Activated CD4-positive, alpha-beta memory T cell treated with anti-CD3 and anti-CD28 coated beads, Interleukin-2, amount 10 ng/mL, durations not matched to agents 7 days and 5 days (primary cell): ENCODE results near the gene PTGDS. TPM values are rescaled to one million over a fixed set of nuclear protein-coding genes. Genes with fewer than 3 reads are reported as not detected.

Experiments used
- CTCF ChIA-PET: fragments of 350-600 bp; sonication (Branson Sonifier 250); formaldehyde crosslinking; loops from one replicate; lab custom pipeline; 2021; ENCODE audit warnings: antibody characterized with exemption, inconsistent platforms; lab: Charles Lee
- POLR2A ChIA-PET: fragments of 350-600 bp; sonication (Branson Sonifier 250); formaldehyde crosslinking; loops from one replicate; lab custom pipeline; 2021; ENCODE audit warnings: antibody characterized with exemption; lab: Charles Lee
- DNase-seq: peaks from one replicate; pipeline ENCODE4 v3.0.0-alpha.2; 2020
- H3K27ac Mint-ChIP-seq: one replicate; pipeline ENCODE4 v1.8.0; 2021; ENCODE audit warnings: mild to moderate bottlenecking, mixed read lengths
- H3K27me3 Mint-ChIP-seq: one replicate; pipeline ENCODE4 v1.8.0; 2021; ENCODE audit warnings: mixed read lengths
- H3K36me3 Mint-ChIP-seq: one replicate; pipeline ENCODE4 v1.8.0; 2021; ENCODE audit warnings: low read depth, mixed read lengths
- H3K4me1 Mint-ChIP-seq: one replicate; pipeline ENCODE4 v1.8.0; 2021; ENCODE audit warnings: mixed read lengths
- H3K4me3 Mint-ChIP-seq: one replicate; pipeline ENCODE4 v1.8.0; 2021; ENCODE audit warnings: mild to moderate bottlenecking, mixed read lengths
- H3K9me3 Mint-ChIP-seq: one replicate; pipeline ENCODE4 v1.8.0; 2021; ENCODE audit warnings: mixed read lengths
- total RNA-seq, 2 experiments: library from RNA; stranded (reverse); gene quantifications; one replicate each; pipeline ENCODE4 v1.2.3, GENCODE V29; 2021

The PTGDS gene
- total RNA-seq, 2 experiments from 2014 or later = 44.2 to 45.4 TPM

DNA sequence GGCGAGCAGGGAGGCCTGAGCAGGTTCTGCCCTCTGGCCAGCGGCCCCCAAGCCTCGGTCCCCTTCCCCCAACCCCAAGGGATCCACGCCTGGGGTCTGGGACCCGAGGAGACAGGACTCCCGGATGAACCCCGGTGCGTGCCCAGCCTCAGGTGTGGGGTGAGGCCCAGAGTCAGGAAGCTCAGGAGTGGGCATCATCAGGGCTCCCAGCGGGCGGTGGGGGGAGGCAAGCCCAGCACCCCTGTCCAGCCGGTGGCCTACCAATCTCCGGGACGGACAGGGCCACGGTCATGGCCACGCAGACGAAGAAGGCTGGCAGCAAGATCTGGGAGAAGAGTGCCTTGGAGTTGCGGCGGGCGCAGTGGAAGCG is 36.3 kb downstream of the PTGDS start:
- H3K27ac Mint-ChIP-seq = no peak overlapping the region
- no peak overlapping the region for H3K4me3 Mint-ChIP-seq
- H3K36me3 Mint-ChIP-seq = peaks cover 10% of the 10 kb centered on the region
- H3K9me3 Mint-ChIP-seq = no peaks in the 10 kb centered on the region
- ChIA-PET CTCF (no interaction called here), POLR2A (no interaction called here)
- DNase-seq = no peak
- no peaks in the 10 kb centered on the region for H3K27me3 Mint-ChIP-seq
- H3K4me1 Mint-ChIP-seq = no peaks in the 10 kb centered on the region

DNA sequence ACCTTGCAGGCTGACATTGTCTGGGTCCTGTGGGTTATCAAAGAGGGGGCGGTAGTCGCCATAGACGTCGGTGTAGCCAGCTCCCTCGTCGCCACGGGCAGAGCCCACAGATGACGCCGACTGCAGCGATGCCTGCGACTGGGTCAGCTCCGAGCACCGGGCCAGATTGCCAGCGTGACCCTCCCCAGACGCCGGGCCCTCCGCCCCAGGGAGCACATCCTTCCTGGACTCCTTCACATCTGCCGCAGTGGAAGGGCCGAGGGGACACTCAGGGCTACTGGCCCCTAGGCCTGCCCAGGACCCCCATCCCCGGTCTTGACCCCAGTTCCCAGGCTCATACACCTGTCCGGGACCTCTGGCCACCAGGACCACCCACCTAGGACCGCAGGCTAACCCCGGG is 36.9 kb downstream of the PTGDS start:
- H3K27me3 Mint-ChIP-seq = no peaks in the 10 kb centered on the region
- POLR2A ChIA-PET = no interaction called here
- no peak overlapping the region for H3K27ac Mint-ChIP-seq
- no peaks in the 10 kb centered on the region for H3K4me1 Mint-ChIP-seq
- peaks cover 10% of the 10 kb centered on the region for H3K36me3 Mint-ChIP-seq
- H3K9me3 Mint-ChIP-seq = no peaks in the 10 kb centered on the region
- no peak overlapping the region for H3K4me3 Mint-ChIP-seq
- DNase-seq = no peak
- CTCF ChIA-PET = no interaction called here

DNA sequence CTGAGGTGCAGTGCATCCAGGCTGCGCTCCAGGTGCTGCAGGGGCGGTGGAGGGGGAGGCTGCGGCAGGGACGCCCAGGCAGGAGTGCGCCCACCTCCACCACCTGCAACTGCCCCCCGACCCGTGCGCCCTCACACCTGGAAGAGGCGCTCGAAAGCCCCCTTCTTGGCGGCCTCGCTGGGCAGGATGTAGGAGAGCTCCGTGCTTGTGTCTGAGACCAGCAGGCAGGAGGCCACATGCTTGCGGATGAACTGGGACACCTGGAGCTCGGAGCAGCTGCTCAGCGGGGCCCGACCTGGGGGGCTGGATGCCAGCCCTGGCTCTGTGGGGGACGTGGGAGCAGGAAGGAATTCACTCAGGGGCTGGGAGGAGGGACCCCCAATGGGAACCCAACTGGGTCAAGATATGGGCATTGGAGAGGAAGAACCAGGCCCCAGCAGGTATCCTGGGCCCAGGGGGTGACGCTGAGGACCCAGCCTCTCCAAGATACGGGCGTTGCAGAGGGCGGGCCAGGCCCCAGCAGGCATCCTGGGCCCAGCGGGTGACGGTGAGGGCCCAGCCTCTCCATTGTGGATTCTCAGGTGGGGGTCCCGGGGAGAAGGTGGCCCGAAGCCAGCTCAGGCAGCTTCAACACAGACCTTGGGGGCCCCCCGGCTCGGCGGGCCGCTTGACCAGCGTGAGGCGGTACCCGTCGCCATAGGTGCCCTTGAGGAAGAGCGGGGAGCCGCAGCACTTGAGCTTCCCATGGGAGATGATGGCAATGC is 37.7 kb downstream of the PTGDS start:
- Mint-ChIP-seq H3K4me3 (no peak overlapping the region), H3K27me3 (no peaks in the 10 kb centered on the region), H3K36me3 (peaks cover 13% of the 10 kb centered on the region), H3K27ac (no peak overlapping the region), H3K4me1 (peaks cover 3% of the 10 kb centered on the region), H3K9me3 (no peaks in the 10 kb centered on the region)
- ChIA-PET CTCF (interaction anchor here (0.9 kb wide), 1 partner anchor 20 kb away, joined by 3 read pairs; no protein-coding TSS in a partner anchor), POLR2A (interaction anchor here (0.6 kb wide), 1 partner anchor 12 kb away, joined by 3 read pairs; no protein-coding TSS in a partner anchor)
- no peak for DNase-seq

DNA sequence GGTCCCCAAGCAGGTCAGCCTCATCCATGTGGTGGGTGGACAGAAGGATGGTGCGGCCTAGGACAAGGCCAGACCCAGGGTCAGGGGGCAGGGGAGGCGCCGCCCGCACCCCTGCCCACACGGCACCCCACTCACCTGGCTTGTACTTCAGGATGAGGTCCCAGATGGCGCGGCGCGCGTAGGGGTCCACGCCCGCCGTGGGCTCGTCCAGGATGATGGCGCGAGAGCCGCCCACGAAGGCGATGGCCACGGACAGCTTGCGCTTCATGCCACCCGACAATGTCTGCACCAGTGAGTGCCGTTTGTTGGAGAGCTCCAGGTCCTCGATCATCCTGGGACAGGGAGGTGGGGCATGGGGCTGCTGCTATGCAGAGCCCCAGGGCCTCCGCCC is 38.2 kb downstream of the PTGDS start:
- Mint-ChIP-seq H3K4me3 (no peak overlapping the region), H3K27ac (no peak overlapping the region), H3K36me3 (peaks cover 13% of the 10 kb centered on the region), H3K27me3 (no peaks in the 10 kb centered on the region), H3K4me1 (peaks cover 3% of the 10 kb centered on the region), H3K9me3 (no peaks in the 10 kb centered on the region)
- CTCF ChIA-PET = interaction anchor here (0.9 kb wide), 1 partner anchor 19 kb away, joined by 3 read pairs; no protein-coding TSS in a partner anchor
- no peak for DNase-seq
- POLR2A ChIA-PET = no interaction called here

DNA sequence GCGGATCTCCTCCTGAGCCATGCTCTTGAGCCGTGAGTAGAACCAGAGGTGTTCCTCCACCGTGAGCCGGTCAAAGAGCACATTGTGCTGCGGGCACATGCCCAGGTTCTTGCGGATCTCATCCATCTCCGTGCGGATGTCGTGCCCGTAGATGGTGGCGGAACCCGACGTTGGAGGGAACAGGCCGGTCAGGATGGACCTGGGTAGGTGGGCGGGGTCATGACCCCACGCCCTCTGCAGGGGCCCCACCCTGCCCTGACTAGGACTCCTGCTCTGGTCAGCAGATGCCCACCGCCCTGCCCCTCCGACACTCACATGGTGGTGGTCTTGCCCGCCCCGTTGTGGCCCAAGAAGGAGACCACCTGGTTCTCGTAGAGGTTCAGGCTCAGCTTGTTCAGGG is 38.7 kb downstream of the PTGDS start:
- ChIA-PET CTCF (no interaction called here), POLR2A (no interaction called here)
- no peak overlapping the region for H3K4me3 Mint-ChIP-seq
- no peaks in the 10 kb centered on the region for H3K9me3 Mint-ChIP-seq
- H3K27me3 Mint-ChIP-seq = no peaks in the 10 kb centered on the region
- peaks cover 13% of the 10 kb centered on the region for H3K36me3 Mint-ChIP-seq
- no peak overlapping the region for H3K27ac Mint-ChIP-seq
- no peak for DNase-seq
- peaks cover 3% of the 10 kb centered on the region for H3K4me1 Mint-ChIP-seq

DNA sequence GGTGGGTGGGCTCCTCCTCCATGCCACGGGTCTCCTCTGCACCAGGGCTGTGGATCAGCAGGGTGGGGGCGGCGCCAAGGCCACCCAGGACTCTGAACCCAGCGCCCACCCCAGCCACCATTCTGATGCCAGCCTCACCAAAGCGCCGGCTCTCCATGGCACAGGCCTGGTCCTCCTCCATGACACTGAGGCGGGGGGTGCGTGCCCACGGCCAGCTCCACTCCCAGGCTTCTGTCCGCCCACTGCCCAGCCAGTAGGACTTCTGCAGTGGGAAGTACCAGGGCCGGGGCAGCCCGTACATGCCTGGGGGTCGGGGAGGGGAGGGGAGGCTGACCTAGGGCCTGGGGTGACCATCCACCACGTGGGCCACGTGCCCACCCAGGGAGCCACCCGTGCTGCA is 39.1 kb downstream of the PTGDS start:
- no peaks in the 10 kb centered on the region for H3K27me3 Mint-ChIP-seq
- H3K36me3 Mint-ChIP-seq = peaks cover 10% of the 10 kb centered on the region
- peaks cover 3% of the 10 kb centered on the region for H3K4me1 Mint-ChIP-seq
- no peak overlapping the region for H3K27ac Mint-ChIP-seq
- ChIA-PET CTCF (no interaction called here), POLR2A (interaction anchor here (2.5 kb wide), 1 partner anchor 25 kb away, joined by 7 read pairs; the partner anchor contains the start of gene PAXX)
- no peaks in the 10 kb centered on the region for H3K9me3 Mint-ChIP-seq
- H3K4me3 Mint-ChIP-seq = no peak overlapping the region
- DNase-seq = no peak

DNA sequence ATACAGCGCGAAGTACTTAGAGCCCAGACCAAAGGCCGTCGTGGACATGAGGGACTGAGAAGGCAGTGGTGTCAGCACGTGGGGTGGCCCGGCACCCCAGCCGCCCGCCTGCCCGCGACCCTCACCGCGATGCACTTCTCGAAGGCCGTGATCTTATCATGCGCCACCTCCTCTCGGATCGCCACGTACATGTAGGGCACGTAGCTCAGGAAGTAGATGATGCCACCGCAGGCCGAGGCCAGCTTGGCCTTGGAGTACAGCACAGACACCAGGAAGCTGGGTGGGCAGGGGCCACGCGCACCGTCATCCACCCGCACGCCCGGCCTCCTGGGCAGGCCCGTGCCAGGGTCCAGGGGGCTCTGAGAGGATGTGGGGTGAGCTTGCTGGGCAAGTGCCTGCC is 39.8 kb downstream of the PTGDS start:
- no peak for DNase-seq
- Mint-ChIP-seq H3K36me3 (peaks cover 9% of the 10 kb centered on the region), H3K9me3 (no peaks in the 10 kb centered on the region), H3K4me1 (peaks cover 4% of the 10 kb centered on the region), H3K4me3 (no peak overlapping the region), H3K27ac (no peak overlapping the region), H3K27me3 (no peaks in the 10 kb centered on the region)
- ChIA-PET CTCF (no interaction called here), POLR2A (interaction anchor here (2.5 kb wide), 1 partner anchor 25 kb away, joined by 7 read pairs; the partner anchor contains the start of gene PAXX)

DNA sequence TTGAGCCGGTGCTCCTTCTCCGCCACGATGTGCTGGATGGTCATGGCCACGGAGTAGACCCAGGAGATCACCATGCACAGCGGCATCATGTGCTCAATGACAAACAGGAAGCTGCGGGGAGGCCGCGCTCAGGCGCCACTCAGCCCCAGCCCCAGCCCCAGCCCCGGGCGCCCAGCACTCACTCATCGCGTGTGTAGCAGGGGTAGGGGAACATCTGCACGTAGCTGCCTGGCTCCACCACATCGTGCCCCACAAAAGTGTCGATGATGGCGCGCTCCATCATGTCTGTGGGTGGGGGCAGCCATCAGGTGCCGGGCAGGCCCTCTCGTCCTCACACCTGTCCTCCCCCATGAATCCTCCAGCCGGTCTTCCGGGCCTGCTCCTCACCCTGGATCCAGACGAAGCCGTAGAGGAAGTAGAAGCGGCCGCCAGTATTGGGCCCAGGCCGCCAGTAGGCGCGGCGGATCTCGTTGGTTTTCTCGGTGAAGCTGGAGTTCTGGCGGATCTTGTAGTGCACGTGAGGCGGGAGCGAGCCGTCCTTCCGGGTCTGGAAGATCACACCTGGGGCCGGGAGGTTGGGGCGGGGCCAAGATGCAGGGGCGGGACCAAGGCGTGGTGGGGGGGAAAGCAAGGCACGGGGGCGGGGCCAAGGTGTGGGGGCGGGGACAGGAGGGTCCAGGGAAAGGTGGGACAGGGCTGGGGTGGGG is 40.6 kb downstream of the PTGDS start:
- POLR2A ChIA-PET = interaction anchor here (2.5 kb wide), 1 partner anchor 26 kb away, joined by 7 read pairs; the partner anchor contains the start of gene PAXX
- Mint-ChIP-seq H3K27ac (no peak overlapping the region), H3K4me3 (no peak overlapping the region), H3K4me1 (peaks cover 6% of the 10 kb centered on the region), H3K36me3 (peaks cover 9% of the 10 kb centered on the region), H3K9me3 (no peaks in the 10 kb centered on the region), H3K27me3 (no peaks in the 10 kb centered on the region)
- DNase-seq = no peak
- CTCF ChIA-PET = no interaction called here

DNA sequence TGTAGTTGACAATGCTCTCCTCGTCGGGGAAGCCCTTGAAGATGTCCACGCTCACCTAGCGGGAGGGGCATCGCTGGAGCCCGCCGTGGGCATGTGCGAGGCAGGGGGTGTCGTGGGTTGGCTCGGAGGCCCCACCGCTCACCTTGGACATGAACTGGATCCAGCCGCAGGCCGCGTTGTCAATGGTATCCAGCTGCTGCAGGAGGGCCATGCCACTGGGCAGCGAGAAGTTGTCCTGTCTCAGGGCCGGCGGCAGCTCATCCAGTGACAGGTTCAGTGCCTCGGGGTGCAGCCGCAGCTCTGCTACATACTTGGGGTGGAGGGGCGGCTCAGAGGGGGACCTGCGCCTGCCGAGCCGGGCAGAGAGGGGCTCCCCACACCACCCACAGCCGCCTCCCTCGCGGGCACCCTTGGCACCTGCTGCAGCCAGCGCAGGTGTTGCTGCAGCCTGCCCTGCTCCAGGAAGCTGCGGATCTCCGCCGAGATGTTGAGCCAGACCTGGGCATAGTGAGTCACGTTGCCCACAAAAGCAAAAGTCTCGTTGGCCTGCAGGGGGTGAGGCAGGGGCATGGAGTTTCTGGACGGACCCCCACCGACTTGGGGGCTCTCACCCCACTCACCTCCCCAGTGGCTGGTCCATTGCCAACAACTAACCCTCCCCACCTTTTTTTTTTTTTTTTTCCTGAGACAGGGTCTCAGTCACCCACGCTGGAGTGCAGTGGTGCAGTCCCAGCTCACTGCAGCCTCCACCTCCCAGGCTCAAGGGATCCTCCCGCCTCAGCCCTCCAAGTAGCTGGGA is 41.7 kb downstream of the PTGDS start:
- Mint-ChIP-seq H3K4me3 (no peak overlapping the region), H3K27me3 (no peaks in the 10 kb centered on the region), H3K4me1 (peaks cover 6% of the 10 kb centered on the region), H3K36me3 (peaks cover 9% of the 10 kb centered on the region), H3K27ac (no peak overlapping the region), H3K9me3 (no peaks in the 10 kb centered on the region)
- POLR2A ChIA-PET = interaction anchor here (2.5 kb wide), 1 partner anchor 27 kb away, joined by 7 read pairs; the partner anchor contains the start of gene PAXX
- no peak for DNase-seq
- CTCF ChIA-PET = interaction anchor here (1.3 to 2.3 kb wide), 2 partner anchors 11 to 16 kb away, joined by 3 to 11 read pairs; no protein-coding TSS in a partner anchor

DNA sequence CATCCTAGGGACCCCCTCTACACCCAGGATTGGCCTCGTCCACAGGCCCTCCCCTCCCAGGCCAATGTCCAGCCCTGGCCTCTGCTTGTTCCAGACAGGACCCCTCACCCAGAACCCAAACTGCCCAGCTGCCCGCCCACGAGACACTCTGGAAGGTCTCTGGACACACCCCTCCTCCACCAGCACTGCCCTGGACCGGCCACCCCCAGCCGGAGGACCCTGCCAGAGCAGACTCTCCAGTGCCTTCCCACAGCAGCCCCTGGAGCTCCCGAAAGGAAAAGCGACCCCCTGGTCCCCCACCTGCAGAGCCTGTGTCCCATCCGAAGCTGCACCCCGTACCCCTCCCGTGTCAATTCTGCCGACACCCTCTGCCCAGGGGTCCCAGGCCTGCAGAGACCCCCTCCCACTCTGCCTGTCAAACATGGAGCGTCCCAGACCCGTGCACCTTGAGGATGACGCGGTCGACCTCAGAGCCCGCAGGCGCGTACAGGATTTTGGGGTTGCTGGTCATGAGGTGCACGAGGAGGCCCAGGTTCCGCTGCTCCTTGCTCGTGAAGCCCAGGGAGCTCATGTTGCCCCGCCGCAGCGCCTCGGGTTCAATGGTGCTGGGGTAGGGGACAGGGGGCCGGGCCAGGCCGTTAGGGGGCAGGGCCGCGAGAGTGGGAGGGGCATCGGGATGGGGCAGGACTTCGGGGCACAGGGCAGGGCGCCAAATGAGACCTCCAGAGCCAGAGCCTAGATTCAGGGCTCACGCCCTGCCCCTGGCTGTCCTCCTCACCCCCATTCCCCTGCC is 42.8 kb downstream of the PTGDS start:
- no peak overlapping the region for H3K4me3 Mint-ChIP-seq
- ChIA-PET CTCF (interaction anchor here (0.9 to 2.3 kb wide), 3 partner anchors 9 to 27 kb away, joined by 3 to 11 read pairs (median 5); no protein-coding TSS in a partner anchor), POLR2A (no interaction called here)
- no peak for DNase-seq
- H3K9me3 Mint-ChIP-seq = no peaks in the 10 kb centered on the region
- H3K36me3 Mint-ChIP-seq = peaks cover 7% of the 10 kb centered on the region
- no peak overlapping the region for H3K27ac Mint-ChIP-seq
- peaks cover 6% of the 10 kb centered on the region for H3K4me1 Mint-ChIP-seq
- H3K27me3 Mint-ChIP-seq = no peaks in the 10 kb centered on the region

DNA sequence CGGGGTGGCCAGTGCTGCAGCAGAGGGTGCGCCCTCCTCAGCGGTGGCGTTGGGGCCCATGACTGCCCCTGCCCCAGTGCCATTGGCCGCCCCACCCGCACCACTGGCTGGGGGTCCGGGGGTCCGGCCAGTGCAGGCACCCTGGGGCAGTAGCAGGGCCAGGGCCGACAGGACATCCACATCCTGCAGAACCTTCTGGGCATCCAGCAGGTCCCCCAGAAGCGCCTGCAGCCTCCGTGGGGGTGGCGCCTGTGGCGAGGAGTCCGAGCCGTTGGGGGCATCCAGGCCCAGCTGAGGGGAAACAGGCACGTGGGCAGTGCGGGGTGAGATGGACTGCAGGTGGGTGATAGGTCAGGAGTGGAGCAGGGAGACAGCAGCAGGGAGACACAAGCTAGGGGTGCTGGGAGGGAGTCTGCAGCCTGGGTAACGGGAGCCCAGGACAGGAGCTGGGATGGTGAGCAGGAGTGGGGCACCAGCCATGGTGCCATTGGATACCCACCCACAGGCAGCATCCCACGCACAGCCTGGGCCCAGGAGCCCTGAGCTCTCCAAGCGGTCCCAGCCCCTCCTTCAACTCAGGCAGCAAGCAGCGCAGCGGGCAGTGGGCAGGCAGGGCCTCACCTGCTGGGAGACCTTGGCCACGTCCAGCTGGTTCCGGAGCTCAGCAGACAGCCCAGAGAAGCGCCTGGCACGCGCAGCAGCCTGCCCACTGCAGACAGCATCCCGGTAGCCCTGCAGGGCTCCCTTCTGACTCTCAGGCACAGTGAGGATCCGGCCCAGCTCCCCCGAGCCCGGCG is 43.7 kb downstream of the PTGDS start:
- H3K4me1 Mint-ChIP-seq = peaks cover 6% of the 10 kb centered on the region
- H3K36me3 Mint-ChIP-seq = peaks cover 7% of the 10 kb centered on the region
- ChIA-PET CTCF (interaction anchor here (0.9 to 2.3 kb wide), 2 partner anchors 9 to 26 kb away, joined by 5 to 11 read pairs; no protein-coding TSS in a partner anchor), POLR2A (interaction anchor here (1.2 to 1.6 kb wide), 2 partner anchors 26 to 28 kb away, joined by 3 to 8 read pairs; partner anchors contain the start of gene NPDC1)
- H3K4me3 Mint-ChIP-seq = no peak overlapping the region
- H3K27me3 Mint-ChIP-seq = no peaks in the 10 kb centered on the region
- no peak for DNase-seq
- H3K27ac Mint-ChIP-seq = no peak overlapping the region
- no peaks in the 10 kb centered on the region for H3K9me3 Mint-ChIP-seq
